NCI-H1092 (cell line): ENCODE results near the gene ENKD1.

Experiments used
- DNase-seq: peaks from one replicate; lab custom pipeline; 2025; lab: John Stamatoyannopoulos, UW

The ENKD1 gene

GRCh38 chr16:67663151-67663876, 3.2 kb downstream of the ENKD1 start:
- DNase-seq: no peak

GRCh38 chr16:67662653-67663010, 3.9 kb downstream of the ENKD1 start:
- DNase-seq: no peak

- no peak for DNase-seq
Measured at GRCh38 chr16:67661886-67662652, 4.5 kb downstream of the ENKD1 start.

GRCh38 chr16:67661101-67661761, 5.3 kb downstream of the ENKD1 start:
- no peak for DNase-seq

- peak; percentile 98 for DNase-seq
Measured at GRCh38 chr16:67660564-67661028, 6.0 kb downstream of the ENKD1 start, which contains the start of gene PARD6A. TSS of gene PARD6A (plus strand) at chr16:67660960. CDS start at chr16:67661039, 79 bp downstream.

- peak; percentile 87 for DNase-seq
Measured at GRCh38 chr16:67659675-67660563, 6.6 kb downstream of the ENKD1 start, which contains the start of gene ACD. TSS of gene ACD (minus strand) at chr16:67660260. CDS start at chr16:67660220, 40 bp downstream.

- DNase-seq: no peak
Measured at GRCh38 chr16:67658849-67659674, 7.5 kb downstream of the ENKD1 start.

GRCh38 chr16:67657751-67658518, 8.6 kb downstream of the ENKD1 start:
- no peak for DNase-seq

GRCh38 chr16:67657017-67657608, 9.4 kb downstream of the ENKD1 start:
- DNase-seq: no peak

GRCh38 chr16:67656344-67657016, 10.1 kb downstream of the ENKD1 start:
- DNase-seq: no peak

GRCh38 chr16:67655363-67655762, 11.2 kb downstream of the ENKD1 start:
- DNase-seq: no peak

- DNase-seq: no peak
Measured at GRCh38 chr16:67654403-67654911, 12.1 kb downstream of the ENKD1 start.

GRCh38 chr16:67653789-67654402, 12.7 kb downstream of the ENKD1 start:
- DNase-seq: no peak

- DNase-seq: no peak
Measured at GRCh38 chr16:67653128-67653788, 13.3 kb downstream of the ENKD1 start.

- no peak for DNase-seq
Measured at GRCh38 chr16:67652578-67653127, 13.9 kb downstream of the ENKD1 start.

- no peak for DNase-seq
Measured at GRCh38 chr16:67651847-67652246, 14.7 kb downstream of the ENKD1 start.

- no peak for DNase-seq
Measured at GRCh38 chr16:67651039-67651438, 15.5 kb downstream of the ENKD1 start.
